ENCODE data around the gene ADAR. TPM values are rescaled to one million over a fixed set of nuclear protein-coding genes. Genes with fewer than 3 reads are reported as not detected.

The ADAR gene
- total and polyA plus RNA-seq, 2 of the 8 experiments (the other 6 are each of a cell fraction or from before 2014, with no cell fraction given) = 125 to 242 TPM

GRCh38 chr1:154607106-154607608, 829 bp downstream of the ADAR start:
- no peak overlapping the region for H3K14ac ChIP-seq (ENCODE audit: insufficient read length)
- peaks cover 4 to 16% of the 10 kb centered on the region in 2 experiments for H4K20me1 ChIP-seq (replicated peaks in 1 of 2; ENCODE audit: control insufficient read depth in 1 of 2, insufficient read depth in 2 of 2, low read length in 2 of 2)
- H2AK5ac ChIP-seq (ENCODE audit: low read depth, low read length) = peak overlapping the region; percentile 96; the same call in 1 of the 2 replicates
- no peak overlapping the region for H4K8ac ChIP-seq (ENCODE audit: extremely low read depth, insufficient read depth, low read length)
- H2BK5ac ChIP-seq (ENCODE audit: low read depth, low read length) = peak overlapping the region; percentile 99
- H3K79me2 ChIP-seq (ENCODE audit: control insufficient read depth in 1 of 2, insufficient read depth in 2 of 2, low read length in 2 of 2) = peaks cover 41 to 78% of the 10 kb centered on the region in 2 experiments
- peaks cover 8 to 24% (median 15%) of the 10 kb centered on the region in 4 experiments; a peak in 6 of 7 replicates for H3K4me1 ChIP-seq (replicated peaks in 1 of 4; ENCODE audit: control insufficient read depth in 3 of 4, insufficient read depth in 4 of 4, low read length in 3 of 4)
- peaks cover 9% of the 10 kb centered on the region for H3K23me2 ChIP-seq (ENCODE audit: low read depth, low read length)
- no peak overlapping the region for H3K23ac ChIP-seq (ENCODE audit: insufficient read length)
- peak overlapping the region; percentile 75 for H3K56ac ChIP-seq (replicated peaks; ENCODE audit: insufficient read length, low read depth, low read length)
- TF ChIP-seq NRF1 (IDR thresholded peaks at IDR 0.05; ENCODE audit: low read depth, low read length) = no peak
- no peak for TF ChIP-seq ZNF274 (IDR thresholded peaks at IDR 0.05; ENCODE audit: borderline replicate concordance, extremely low read depth, low read length)
- no peak for TF ChIP-seq CREB1 (IDR thresholded peaks at IDR 0.05)
- TF ChIP-seq EP300 (IDR thresholded peaks at IDR 0.05; ENCODE audit: borderline replicate concordance in 1 of 2, low read depth in 2 of 2, low read length in 2 of 2) = no peak
- TF ChIP-seq TAF7 (optimal IDR thresholded peaks at IDR 0.05; ENCODE audit: borderline replicate concordance, low read depth, low read length) = no peak
- peak overlapping the region; percentile 65 to 96 (median 91) for H3K4me3 ChIP-seq (ENCODE audit: extremely low read depth in 1 of 4, insufficient read depth in 2 of 4, low read depth in 3 of 4, low read length in 4 of 4)
- H3K4ac ChIP-seq (replicated peaks; ENCODE audit: insufficient read length, low read depth, low read length) = no peak overlapping the region
- H4K5ac ChIP-seq (ENCODE audit: insufficient read length, low read depth, low read length) = peak overlapping the region; percentile 63
- peak overlapping the region; percentile 98 for H3K27ac ChIP-seq (ENCODE audit: low read depth, low read length)
- no peaks in the 10 kb centered on the region for H3K27me3 ChIP-seq (replicated peaks in 1 of 4; ENCODE audit: control insufficient read depth in 3 of 4, extremely low read depth in 1 of 4, insufficient read depth in 3 of 4, low read length in 3 of 4)
- CTCF ChIA-PET (ENCODE audit: partially characterized antibody) = interaction anchor here (0.6 to 1.0 kb wide), 2 partner anchors 478 to 559 kb away, joined by 4 to 5 read pairs; no protein-coding TSS in a partner anchor
- H3K18ac ChIP-seq (ENCODE audit: extremely low read depth, low read length) = peak overlapping the region; percentile 100; the same call in 1 of the 2 replicates
- H3K79me1 ChIP-seq (ENCODE audit: low read depth, low read length) = peaks cover 14% of the 10 kb centered on the region; the same call in 1 of the 2 replicates
- H2BK120ac ChIP-seq (replicated peaks; ENCODE audit: low read depth, low read length) = no peak overlapping the region
- no peak overlapping the region for H2BK20ac ChIP-seq (ENCODE audit: low read length)
- H3K9ac ChIP-seq (replicated peaks in 1 of 4; ENCODE audit: extremely low read depth in 1 of 4, low read depth in 3 of 4, low read length in 3 of 4) = peak overlapping the region in 3 of 4 experiments; percentile 94 to 97 (median 95); a peak in 6 of 7 replicates
- POLR2A ChIA-PET (ENCODE audit: partially characterized antibody) = interaction anchor here (0.6 to 9.4 kb wide), 7 partner anchors 9 to 252 kb away, joined by 3 to 111 read pairs (median 4); partner anchors contain the start of gene CHRNB2
- peak overlapping the region; percentile 100 for H2BK12ac ChIP-seq (ENCODE audit: low read depth, low read length)
- FAIRE-seq (no peak), DNase-seq (ENCODE audit: low read depth in 1 of 2, low spot score in 2 of 2) (no peak)
- H3K4me2 ChIP-seq (ENCODE audit: insufficient read depth in 1 of 2, low read depth in 2 of 2, low read length in 2 of 2) = peak overlapping the region; percentile 89 to 96
- peaks cover under 1 to 3% (median 1%) of the 10 kb centered on the region in 4 experiments; a peak in 4 of 8 replicates for H3K36me3 ChIP-seq (ENCODE audit: control insufficient read depth in 2 of 4, insufficient read depth in 4 of 4, low read length in 3 of 4)
- H3K9me3 ChIP-seq (ENCODE audit: insufficient read depth in 2 of 2, low read depth in 1 of 2, low read length in 1 of 2) = no peaks in the 10 kb centered on the region
- H2AFZ ChIP-seq (ENCODE audit: low read length) = no peak overlapping the region
- H2BK15ac ChIP-seq (ENCODE audit: low read length) = peak overlapping the region; percentile 90; the same call in 1 of the 2 replicates
- H4K91ac ChIP-seq (replicated peaks; ENCODE audit: insufficient read length, low read length) = peak overlapping the region; percentile 97
- 22% methylated on average over 11 of the region's 11 CpGs; no CpG with 5 or more reads in 1 of the 2 experiments for WGBS, 2 experiments (ENCODE audit: extremely low coverage in 1 of 2, insufficient coverage in 1 of 2, insufficient read length in 1 of 2, insufficient replicate concordance in 2 of 2, low coverage in 1 of 2, low lambda C conversion rate in 2 of 2, missing lambda C conversion rate in 1 of 2)
